ENCODE measurements around the gene FAM170B.

- TF ChIP-seq CTCF (IDR thresholded peaks at IDR 0.05) (no peak), POLR2AphosphoS5 (IDR thresholded peaks at IDR 0.05; ENCODE audit: insufficient read depth in 1 of 2, low read depth in 1 of 2) (no peak)
Observed at GRCh38 chr10:49092477-49092876, 41.3 kb downstream of the FAM170B start.

Data from vagina (tissue), 2 donors.